ENCODE data around the gene THSD4.
"Not testable (repeated sequence)": the region's sequence is repeated elsewhere in the genome, so short reads cannot be mapped to it uniquely, and the experiment has no call there.

The THSD4 gene

DNA sequence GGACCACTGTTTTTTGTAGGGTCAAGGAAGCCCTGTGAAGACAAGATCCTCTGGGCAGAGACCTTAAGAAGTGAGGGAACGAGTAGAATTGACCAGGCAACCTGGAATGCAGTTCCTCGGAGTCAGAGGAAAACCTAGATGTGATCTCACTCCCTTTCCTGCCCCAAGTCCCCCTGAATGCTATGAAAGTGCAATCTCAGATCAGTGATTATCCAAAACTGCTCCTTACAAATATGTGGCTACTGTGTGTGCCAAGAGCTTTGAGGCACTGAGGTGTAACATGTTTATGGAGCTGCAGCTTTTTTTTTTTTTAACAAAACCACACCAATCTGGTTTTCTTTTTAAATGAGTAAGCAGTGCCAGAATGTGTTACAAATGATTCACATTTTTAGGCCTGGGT lies 35.8 kb downstream of the THSD4 start:
- DNase-seq = no peak

DNA sequence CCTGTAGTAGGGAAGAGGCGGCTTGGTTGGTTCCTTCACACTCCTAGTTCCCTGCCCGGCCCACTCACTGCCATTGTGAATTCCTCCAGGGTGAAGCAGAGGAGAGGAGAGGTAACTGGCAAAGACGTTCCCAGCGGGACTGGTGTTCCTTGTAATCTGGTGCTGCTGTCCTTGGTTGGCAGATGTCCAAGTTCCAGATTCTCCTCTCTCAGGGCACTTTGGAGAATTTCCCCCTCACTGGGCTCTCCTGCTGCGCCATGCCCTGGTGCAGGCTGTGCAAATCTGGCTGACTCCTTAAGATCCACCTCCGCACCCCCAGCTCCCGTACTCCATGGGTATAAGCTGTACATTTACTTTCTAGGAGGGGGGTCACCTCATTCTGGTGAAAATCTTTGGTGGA lies 37.3 kb downstream of the THSD4 start:
- DNase-seq = no peak

DNA sequence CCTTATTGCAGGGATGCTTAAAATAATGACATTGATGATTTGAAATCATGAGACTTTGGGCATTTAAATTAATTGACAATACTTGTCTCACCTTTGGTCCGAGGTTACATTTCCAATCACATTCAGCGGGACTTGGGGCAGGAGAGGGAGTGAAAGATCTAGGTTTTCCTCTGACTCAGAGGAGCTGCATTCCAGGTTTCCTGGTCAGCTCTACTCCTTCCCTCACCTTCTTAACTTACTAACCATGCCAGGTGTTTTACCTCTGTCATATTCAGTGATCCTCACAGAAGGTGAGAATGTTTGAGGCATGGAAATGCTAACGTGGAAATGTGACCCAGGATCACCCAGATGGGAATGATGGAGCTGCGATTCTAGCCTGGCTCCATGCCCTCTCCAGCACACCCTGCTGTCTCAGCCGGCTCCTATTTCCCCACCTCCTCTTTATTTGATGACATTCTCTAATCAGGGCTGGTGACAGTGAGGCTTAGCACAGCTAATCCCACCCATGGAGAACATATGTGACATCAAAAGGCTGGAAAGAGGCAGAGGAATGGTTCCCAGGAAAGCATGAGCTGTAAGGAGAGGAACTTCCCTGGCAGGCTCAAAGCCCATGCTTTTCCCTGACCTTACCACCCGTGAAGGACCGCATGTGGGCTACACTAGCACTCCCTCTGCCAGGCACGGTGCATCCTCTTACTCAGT lies 38.7 kb downstream of the THSD4 start:
- DNase-seq = no peak

DNA sequence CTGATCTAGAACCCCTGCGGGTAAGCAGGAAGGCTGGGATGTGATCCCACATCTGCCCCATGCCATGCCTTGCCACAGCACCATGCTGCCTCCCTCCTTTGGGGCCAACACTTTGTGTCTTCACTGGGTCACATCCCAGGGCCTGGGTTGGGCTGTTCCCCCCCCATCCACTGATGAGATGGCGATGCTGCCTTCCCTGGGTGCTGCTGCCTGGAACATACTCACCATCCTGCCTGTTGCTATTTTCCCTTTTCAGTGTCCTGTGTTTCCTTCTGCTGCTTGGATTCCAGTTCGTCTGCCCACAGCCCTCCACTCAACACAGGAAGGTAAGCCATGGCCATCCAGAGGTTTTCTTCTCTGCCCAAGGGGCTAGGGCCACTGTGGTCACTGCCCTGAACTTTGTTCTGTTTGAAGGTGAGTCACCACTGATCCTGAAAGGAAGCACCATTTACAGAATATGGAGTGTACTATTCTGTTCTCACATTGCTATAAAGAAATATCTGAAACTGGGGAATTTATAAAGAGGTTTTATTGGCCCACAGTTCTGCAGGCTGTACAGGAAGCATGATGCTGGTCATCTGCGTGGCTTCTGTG lies 39.4 kb downstream of the THSD4 start:
- no peak for DNase-seq

DNA sequence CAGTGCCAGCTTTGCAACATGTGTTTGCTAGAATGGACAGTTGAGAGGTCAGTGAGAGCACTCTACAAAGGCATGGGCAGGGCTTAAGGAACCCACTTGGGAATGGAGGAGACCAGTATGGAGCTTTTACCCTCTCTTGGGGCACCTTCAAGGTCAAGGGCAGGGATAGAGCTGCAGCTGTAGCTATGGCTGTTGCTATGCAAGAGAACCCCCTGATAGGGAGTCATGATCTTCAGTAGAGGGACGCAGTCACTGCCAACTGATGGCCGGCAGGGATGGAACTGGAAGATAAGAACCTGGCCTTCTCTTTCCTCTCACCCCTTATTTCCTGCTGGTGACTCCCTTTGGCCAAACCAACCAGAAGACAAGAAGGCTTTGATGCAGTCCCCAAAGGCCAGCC lies 40.3 kb downstream of the THSD4 start:
- no peak for DNase-seq

DNA sequence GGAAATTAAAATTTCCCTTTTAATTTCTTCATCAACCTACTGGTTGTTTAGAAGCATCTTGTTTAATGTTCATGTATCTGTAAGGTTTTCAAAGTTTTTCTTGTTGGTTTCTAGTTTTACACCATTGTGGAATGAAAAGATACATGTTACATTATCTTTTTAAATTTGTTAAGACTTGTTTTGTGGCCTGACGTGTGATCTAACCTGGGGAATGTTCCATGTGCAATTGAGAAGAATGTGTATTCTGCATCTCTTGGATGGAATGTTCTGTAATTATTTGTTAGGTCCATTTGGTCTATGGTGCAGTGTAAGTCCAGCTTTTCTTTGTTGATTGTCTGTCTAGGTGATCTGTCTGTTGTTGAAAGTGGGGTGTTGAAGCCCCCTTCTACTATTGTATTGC lies 45.7 kb downstream of the THSD4 start:
- no peak for DNase-seq

DNA sequence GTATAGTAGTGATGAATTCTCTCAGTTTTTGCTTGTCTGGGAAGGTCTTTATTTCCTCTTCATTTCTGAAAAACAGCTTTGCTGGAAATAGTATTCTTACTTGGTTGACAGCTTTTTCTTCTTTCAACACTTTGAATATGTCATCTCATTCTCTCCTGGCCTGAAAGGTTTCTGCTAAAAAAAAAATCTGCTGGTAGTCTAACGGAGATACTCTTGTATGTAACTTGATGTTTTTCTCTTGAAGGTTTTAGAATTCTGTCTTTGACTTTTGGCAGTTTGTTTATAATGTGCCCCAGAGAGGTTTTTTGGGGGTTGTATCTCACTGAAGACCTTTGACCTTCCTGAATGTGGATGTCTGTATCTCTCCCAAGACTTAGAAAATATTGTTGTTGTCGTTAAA lies 47.0 kb downstream of the THSD4 start:
- DNase-seq = no peak

DNA sequence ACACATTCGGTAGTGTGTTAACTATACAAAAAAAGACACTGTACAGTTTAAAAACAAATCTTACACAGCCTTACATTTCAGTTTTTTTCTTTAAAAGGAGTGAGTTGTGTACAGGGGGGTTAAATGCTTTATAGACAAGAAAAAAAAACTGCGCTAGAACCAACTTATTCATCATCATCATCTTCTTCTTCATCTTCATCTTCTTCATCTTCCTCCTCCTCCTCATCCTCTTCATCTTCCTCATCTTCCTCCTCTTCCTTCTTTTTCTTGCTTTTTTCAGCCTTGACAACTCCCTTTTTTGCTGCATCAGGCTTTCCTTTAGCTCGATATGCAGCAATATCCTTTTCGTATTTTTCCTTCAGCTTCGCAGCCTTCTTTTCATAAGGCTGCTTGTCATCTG lies 49.3 kb downstream of the THSD4 start:
- DNase-seq = not testable (repeated sequence)

DNA sequence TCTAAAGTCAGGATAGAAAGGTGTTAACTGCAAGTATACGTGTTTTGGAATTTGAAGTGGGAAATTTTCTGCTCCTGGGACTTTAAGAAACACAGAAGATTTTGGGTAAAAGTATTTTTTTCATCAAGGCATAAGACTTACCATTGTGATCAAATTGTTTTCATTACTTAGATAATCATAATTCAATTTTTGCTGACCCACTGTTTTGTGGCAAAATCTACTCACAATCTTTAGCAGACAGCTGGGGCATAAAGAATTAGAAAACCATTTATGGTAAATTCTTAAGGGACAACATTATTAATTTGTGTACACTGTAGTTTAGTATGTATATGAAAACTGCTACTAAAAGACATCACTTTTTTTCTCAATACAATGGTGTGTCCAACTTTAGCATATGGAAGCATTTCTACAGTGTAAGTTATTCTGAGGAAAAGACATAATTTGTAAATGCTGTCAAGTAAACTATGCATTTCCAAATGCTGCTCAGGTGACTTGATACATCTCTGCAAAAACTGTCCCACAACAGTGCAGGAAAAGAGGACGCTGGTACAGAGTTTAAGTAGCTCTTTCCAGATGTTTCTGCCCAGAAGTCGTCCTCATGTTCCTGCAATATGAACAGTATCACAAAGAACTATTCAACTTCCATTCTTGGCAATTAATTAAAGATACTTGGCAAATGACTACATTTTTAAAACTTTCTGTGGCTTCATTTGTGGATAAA lies 52.3 kb downstream of the THSD4 start:
- no peak for DNase-seq

DNA sequence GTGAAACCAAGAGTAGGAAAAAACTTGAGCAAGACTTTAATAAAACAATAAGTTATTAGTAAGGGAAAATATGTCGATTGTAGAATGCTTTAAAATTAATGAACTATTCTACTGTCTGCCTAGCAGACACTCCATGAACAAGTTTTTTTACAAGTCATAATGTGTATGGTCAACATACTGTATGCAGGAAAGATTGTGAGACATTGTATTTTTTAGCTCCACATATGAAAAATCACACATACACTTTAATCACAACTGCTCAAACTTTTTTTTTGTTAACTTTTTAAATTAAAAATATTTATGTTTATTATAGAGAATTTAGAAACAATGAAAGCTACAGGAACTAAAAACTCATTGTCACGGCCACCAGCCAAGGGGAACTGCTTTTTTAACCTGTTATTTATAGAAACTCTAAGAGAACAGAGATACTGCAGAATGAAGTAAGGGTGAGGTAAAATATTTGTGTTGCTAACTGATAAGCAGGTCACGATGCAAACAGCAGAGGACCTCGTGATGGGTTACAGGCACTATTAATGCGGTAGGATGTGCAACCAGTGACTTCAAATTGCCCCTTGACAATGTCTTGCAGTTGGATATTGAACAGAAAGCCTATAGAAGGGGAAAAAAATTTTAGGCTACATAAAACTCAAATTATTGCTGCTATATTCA lies 53.0 kb downstream of the THSD4 start:
- DNase-seq = no peak

DNA sequence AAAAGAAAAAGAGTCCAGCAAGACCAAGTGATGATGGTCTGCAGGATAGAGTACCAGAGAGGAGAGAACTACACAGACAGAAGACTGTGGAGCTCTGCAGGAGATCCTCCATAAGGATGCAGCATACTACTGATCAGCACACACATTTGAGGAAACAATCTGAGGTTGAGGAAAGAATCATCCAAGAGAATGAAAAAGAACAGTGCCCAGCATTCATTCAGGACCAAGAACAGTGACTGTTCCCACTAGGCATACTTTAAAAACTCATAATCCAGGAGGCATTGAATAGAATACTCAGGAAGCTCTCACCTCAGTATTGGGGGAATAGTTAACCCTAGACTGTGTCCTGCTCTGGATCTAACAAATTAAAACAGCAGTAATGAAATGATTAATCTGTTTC lies 54.9 kb downstream of the THSD4 start:
- DNase-seq = no peak

DNA sequence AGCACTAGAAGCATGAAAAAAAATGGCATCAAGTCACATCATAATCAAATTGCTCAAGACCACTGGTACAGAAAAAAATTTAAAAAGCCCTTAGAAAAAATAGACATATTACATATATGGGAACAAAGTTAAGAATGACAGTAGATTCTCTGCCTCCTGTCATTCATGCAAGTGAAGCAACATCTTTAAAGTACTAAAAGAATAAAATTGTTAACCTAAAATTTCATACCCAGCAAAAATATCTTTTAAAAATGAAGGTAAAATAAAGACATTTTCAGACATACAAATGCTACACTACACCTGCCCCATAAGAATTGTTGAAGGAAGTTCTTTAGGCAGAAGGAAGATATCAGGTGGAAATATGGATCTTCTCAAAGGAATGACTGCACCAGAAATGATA lies 55.9 kb downstream of the THSD4 start:
- no peak for DNase-seq

DNA sequence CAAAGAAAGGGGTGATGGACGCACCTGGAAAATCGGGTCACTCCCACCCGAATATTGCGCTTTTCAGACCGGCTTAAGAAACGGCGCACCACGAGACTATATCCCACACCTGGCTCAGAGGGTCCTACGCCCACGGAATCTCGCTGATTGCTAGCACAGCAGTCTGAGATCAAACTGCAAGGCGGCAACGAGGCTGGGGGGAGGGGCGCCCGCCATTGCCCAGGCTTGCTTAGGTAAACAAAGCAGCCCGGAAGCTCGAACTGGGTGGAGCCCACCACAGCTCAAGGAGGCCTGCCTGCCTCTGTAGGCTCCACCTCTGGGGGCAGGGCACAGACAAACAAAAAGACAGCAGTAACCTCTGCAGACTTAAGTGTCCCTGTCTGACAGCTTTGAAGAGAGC lies 59.1 kb downstream of the THSD4 start:
- not testable (repeated sequence) for DNase-seq

DNA sequence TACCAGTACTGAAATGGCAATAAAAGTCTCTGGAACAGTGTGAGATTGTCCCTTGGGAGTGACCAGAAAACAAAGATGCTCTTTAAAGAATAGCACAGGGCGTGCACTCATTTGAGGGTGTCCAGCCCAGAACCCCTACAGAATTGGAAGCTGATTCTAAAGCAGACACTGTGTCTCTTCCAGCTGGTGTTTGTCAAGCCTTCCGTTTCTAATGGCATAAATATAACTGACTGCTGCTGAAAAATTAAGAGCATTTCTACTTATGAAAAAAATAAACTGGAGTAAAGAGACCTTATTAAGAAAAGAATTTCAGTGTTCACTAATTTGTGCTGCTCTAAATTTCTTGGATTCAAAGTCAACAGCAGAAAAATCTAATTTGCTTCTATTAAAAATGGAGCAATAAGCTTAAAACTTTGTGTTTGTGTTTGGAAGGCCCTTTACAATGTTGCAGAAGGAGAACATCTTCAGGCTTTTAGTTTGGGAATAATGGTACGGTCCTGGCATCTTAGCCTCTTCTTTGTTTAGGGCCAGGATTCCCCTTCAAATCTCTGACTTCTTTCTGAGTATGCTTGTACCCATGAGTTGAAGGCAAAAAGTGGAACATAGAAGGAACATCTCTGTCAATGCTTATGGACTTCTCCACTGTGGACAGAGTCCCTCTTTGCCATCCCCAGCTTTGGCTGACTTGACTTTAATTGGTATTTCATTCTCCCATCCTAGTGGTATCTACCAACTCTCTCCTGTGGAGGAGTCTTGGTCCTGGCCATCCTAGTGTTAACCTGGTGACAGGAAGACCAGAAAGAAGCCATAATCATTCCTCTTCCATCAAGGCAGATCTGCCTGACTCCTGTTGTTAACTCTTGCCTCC lies 65.9 kb downstream of the THSD4 start:
- no peak for DNase-seq

DNA sequence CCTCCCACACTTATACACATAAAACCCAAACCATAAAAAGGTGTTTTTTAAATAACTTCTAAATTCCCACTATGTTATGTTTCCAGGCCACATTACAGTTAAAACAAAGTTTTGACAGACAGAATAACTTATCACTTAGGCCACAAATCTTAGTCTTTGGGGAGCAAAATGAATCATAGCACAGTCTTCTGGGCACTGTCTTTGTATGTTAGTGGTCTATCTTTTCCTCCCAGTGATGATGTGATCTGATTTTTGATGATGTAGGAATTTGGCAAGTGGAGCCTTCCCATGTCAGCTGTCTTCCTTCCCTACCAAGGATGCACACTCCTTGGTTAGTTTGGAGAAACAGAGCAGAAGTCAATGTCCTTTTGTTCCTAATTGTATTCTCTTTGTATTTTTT lies 67.3 kb downstream of the THSD4 start:
- DNase-seq = no peak

DNA sequence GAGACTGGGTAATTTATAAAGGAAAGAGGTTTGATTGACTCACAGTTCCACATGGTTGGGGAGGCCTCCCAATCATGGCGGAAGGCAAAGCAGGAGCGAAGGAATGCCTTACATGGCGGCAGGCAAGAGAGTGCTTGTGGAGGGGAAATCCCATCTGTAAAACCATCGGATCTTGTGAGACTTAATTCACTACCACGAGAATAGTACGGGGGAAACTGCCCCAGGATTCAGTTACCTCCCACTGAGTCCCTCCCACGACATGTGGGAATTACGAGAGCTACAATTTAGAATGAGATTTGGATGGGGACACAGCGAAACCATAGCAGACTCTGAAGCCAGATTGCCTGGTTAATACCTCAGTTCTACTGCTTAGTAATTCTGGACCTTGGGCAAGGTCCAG lies 67.8 kb downstream of the THSD4 start:
- DNase-seq = no peak

DNA sequence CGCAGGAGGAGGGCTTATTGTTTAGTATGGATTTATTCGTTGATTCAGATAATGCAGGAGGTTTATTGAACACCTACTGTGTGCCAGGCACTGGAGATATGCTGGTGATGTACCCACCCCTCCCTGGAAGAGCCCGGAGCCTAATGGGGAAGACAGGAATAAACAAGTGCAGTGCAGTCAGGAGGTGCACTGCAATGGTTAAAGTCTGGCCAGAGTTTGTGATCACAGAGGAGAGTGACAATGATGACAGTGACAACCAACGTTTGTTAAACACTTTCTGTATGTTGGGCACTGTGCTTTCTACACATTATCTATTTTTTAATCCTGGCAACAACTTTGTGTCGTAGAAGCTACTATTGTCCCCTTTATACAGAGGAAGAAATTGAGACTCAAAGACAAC lies 70.4 kb downstream of the THSD4 start:
- DNase-seq = no peak

DNA sequence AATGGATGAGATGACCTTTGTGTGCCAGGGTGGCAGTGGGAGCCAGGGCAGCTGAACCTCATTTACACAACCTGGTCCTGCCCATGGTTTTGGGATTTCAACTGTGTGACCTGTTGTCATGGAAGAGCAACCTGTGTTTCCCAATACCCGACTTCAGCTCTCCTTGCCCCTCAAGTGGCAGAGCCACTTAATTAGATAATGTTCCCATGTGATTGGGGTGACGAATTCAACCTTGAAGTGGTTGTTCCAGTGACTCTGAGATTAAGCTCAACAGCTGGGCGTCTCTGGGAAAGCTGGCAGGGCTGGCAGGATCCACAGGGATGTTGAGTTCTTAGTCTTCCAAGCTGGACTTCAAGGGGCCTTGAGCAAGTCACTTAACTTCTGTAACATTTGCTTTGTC lies 71.0 kb downstream of the THSD4 start:
- DNase-seq = no peak

DNA sequence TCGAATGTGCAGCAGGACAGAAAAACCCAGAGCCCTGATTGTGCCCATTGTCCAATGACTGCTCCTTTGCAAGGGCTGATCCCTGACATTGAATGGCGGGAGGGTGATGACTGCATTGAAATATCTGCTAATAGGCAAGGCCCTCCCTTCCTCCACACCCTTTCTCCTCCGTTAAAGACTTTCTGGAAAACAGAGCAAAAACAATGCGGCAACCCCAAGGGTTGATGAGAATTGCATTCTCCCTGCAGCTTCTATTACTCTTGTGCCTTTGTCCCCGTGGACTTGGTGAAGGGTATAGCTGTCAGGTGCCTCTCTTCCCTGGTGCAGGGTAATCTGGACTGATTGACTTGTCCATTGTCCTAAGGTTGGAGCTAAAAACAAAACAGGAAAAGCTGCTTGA lies 71.8 kb downstream of the THSD4 start:
- DNase-seq = no peak

DNA sequence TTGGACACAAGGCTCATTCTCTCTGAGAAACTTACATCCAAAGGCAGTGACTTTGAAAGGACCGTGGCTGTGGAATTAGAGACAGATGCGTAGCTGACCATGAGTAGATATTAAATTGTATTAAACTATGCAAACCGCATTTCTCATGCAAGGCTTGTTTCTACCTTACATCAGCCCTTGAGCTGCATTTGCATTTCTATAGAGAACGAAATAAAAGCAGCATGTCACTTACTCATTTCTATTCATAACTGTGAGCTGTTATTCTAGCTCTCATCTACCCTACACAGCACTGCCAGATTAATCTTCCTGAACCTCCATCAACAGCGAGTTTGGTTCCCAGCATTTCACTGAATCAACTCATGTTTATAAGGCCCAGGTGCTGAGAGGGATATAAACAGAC lies 72.3 kb downstream of the THSD4 start:
- DNase-seq = no peak

DNA sequence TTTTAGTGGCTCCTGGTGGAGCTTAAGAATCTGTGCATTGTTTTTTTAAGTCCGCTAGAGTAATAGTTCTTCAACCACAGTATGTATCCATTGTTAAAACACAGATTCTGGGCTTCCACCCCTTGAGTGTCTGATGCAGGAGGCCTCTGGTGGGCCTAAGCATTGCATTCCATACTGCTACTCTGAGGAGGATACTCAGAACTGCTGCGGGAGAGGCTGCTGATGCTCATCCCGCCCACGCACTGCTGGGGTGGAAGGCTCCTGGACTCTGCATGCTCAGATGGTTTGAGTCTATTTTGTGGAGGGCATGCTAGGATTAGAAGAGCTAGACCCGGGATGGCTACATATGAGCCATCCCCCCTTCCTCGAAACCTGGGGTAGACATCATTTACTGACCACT lies 74.4 kb downstream of the THSD4 start:
- no peak for DNase-seq

DNA sequence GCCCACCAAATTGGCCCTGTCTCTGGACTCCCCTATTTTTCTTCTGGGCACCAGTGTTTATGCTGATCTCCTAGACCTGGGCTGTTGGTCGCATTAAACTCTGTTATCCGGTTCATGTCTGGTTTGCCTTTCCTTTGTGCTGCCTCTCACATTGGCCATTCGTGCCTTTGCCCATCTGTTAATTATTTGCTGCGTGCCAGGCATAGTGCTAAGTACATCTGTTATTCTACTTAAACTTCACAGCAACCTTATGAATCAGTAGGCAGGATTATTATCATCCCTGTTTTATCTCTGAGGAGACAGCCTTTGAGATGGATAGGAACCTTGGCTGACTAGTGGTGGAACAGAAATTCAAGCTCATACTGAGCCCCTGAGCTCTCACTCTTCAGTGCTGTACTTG lies 76.0 kb downstream of the THSD4 start:
- DNase-seq = no peak

DNA sequence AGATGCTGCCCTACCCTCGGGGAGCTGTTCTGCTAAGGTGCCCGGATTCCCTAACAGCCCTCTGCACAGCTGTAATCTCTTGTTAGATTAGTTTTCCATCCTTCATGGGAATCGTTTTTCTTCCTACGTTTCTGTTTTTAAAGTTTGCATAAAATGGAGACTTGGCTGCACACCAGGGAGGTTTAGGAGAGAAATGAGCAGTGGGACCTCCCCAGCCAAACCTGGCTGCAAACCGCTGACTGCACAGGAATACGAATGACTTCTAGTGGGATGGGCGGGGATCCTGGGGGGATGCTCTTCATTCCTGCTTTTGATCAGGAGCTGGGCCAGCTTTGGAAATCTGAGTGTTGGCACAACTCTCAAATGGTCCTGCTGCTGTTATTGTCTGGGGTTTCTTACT lies 77.5 kb downstream of the THSD4 start:
- no peak for DNase-seq

All from activated naive CD4-positive, alpha-beta T cell treated with Interleukin-2 at 50 U/mL for 16 hours (primary cell).